Stimulated activated CD8-positive, alpha-beta memory T cell treated with anti-CD3 and anti-CD28 coated beads, Interleukin-4, amount 100 ng/mL, for 4 hours (primary cell): ENCODE data around the gene EZR.
"Not testable (repeated sequence)": the region's sequence is repeated elsewhere in the genome, so short reads cannot be mapped to it uniquely, and the experiment has no call there.

Source experiments
- DNase-seq, 2 donors: peaks; one replicate each; pipeline ENCODE4 v3.0.0-alpha.2; 2020; ENCODE audit warnings: low read depth in 2 of 2, low spot score in 1 of 2

Gene EZR

DNA sequence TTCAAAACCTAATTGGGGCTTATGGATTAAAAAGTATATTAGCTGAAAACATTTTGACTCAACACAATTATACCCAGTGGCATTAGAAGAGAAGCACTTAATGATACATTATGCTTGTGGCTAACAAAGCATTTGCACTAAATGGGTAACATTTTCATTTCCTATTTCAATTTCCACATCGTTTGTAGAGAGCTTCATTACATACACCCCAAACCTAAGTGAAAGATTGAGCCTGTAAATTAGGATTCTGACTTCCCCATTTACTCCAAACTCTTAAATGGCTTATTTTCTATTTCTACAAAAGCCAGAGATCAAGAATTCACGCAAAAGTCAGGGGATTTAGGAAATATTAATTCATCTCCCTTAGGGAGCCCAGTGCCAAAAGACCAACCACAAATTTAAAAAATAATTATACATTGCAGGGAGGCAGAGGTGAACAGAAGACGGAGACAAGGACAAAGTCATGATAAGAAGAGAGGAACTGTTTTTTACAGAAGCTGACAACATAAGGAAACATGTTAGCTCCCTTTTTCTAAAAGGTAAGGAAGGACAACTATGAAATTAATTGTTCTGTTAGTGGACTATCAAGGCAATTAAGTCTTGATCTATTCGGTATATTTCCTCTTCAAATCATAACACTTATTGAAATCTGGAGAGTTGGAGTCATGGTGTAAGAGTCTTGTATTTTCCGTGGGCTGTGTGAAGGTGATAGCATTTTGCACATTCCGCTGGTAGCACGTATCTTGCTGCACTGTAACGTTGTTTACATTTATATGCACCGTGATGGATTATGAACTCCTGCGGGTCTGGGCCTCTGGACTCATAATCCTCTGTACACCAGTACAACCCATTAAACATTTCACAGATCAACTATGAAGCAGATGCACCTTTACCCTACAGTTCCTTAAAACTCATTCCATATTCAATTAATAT lies 24.8 kb upstream of the EZR start:
- no peak for DNase-seq

- no peak for DNase-seq
These were observed 22.2 kb upstream of the EZR start for GRCh38 chr6:158841358-158841757.

DNA sequence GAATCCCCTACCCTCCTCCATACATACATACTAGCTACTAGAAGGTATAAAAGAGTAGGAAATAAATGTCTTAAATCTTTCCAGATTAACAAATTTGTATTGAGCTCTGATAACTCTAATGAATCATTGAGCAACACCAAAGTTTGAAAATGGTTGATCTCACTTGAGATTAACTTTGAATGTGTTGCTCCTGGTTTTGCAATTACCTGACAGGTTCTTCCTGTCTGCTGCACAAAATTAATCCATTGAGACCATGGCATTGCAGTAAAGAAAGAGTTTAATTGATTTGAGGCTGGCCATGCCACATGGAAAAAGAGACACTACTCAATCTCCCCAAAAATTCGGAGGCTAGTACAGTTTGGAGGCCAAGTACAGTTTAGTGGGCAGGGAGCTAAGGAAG lies 21.3 kb upstream of the EZR start:
- DNase-seq, result no peak

GRCh38 chr6:158839796-158840195 lies 20.6 kb upstream of the EZR start:
- no peak for DNase-seq

- DNase-seq, result not testable (repeated sequence)
These were observed 19.6 kb upstream of the EZR start for GRCh38 chr6:158838790-158839189.

- no peak for DNase-seq
These were observed 18.8 kb upstream of the EZR start for GRCh38 chr6:158837684-158838625.

- no peak for DNase-seq
These were observed 17.6 kb upstream of the EZR start for GRCh38 chr6:158836625-158837311.

DNA sequence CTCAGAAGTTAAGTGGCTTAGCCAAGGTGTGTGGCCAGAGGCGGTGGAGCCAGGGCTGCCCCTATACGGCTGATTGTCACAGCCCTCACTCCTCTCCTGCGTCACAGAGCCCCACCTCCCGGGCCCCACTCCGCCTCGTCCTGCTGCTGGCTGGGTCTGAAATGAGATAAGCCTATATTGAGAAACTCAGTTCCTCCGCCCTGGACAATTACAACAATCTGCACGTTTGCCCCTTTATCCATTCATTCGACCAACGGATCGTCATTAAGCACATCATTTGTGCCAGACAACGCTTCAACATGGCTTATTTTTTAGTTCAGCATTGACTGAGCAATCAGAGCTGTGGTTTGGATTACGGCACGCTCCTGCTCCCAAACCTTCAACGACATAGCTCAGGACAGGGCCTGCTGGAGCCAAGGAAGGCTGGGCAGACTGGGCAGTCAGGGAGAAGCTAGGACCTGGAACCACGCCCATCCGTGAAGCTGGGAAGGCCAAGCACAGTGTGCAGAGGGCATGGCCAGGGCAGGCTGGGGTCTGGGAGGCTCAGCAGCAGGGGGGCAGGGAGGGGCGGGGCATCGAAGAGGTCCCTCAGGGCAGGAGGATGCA lies 16.6 kb upstream of the EZR start:
- no peak for DNase-seq

DNA sequence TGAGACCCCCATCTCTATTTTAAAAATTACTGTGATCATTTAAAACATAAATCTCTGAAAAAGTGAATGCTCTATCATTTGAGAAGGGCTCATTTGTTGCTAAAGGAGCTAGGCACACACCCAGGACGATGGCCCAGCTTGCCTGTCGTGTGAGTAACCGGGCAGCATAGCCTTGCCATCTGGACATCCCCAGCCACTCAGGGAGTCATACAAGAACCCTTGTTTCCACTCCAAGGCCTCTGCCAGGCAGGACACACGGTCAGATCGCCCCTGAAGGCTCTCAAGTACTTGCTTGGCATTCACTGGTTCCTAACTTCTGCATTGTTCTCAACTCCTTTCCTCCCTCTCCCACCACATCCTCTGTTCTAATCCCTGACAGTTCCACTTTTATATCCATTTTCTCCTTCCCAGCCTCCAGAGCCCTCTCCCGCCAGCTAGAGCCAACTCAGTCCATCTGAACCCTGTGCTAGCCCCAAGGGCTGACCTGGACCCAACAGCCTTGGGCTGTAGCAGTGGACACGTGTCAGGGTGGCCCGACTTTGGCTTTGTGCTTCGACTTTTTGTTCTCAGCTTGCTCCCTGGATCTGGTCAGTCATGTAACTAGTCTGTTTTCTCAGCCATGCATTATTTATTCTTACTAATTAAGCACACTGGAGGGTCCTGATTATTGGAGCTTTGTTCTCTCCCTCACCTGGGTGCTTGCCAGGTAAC lies 15.7 kb upstream of the EZR start:
- DNase-seq, result no peak

DNA sequence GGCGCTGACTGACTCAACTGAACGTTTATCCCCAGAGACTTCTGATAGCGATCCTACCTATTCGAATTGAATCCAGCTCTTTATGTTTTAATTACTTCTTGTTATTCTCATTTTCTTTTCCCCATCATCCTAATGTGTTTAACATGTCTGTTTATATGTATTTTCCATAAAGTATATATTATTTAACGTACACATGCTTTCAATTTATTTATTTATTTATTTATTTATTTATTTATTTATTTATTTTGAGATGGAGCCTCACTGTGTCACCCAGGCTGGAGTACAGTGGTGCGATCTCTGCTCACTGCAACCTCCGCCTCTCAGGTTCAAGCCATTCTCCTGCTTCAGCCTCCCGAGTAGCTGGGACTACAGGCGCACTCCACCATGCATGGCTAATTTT lies 13.6 kb upstream of the EZR start:
- not testable (repeated sequence) for DNase-seq

- DNase-seq, result no peak
These were observed 12.9 kb upstream of the EZR start for GRCh38 chr6:158832026-158832425.

DNA sequence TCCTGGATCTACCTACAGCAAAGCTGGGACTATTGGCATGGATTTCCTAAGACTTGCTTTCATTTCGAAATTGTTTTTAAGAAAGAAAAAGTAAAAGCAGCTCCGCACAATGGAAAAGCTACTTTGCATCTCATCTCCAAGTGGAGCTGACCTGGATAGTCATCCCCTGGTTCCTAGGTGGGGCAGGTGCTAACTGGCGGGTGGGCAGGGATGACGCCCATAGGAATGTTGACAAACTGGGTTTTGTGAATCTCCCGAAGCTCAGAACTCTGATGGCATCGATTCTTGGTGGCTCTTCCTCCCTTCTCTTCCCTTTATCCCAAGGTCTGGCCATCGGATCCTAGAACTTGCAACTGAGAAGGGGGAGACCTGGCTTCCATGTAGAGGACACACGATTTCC lies 12.4 kb upstream of the EZR start:
- DNase-seq, result no peak

GRCh38 chr6:158830736-158831135 lies 11.6 kb upstream of the EZR start:
- no peak for DNase-seq

- no peak for DNase-seq
These were observed 9.6 kb upstream of the EZR start for GRCh38 chr6:158828807-158829206.

- no peak for DNase-seq
These were observed 7.8 kb upstream of the EZR start for GRCh38 chr6:158826819-158827501.

- DNase-seq, result no peak
These were observed 6.8 kb upstream of the EZR start for GRCh38 chr6:158825951-158826306.

- no peak for DNase-seq
These were observed 6.1 kb upstream of the EZR start for GRCh38 chr6:158825038-158825950.

GRCh38 chr6:158823616-158824015 lies 4.4 kb upstream of the EZR start:
- DNase-seq, result not testable (repeated sequence)
